Epithelial cell of esophagus (primary cell): ENCODE data around the gene FAM78A.

Experiments used
- DNase-seq: peaks from one replicate; pipeline ENCODE4 v3.0.0; 2010; ENCODE audit warnings: low read depth
- H3K4me3 ChIP-seq: 2 replicates; pipeline ENCODE4 v1.5.1; 2011; ENCODE audit warnings: mild to moderate bottlenecking, low read length, control low read depth
- CTCF ChIP-seq: IDR thresholded peaks from 2 replicates; pipeline ENCODE4 v1.5.1; 2011; ENCODE audit warnings: low read depth, mild to moderate bottlenecking, low read length, control low read depth, inconsistent platforms; ENCODE audit not compliant: insufficient read depth; ENCODE audit errors: missing control alignments

Gene FAM78A

GRCh38 chr9:131240047-131240921 is 36.0 kb downstream of the FAM78A start:
- no peak overlapping the region for H3K4me3 ChIP-seq
- no peak for DNase-seq
- no peak for TF ChIP-seq CTCF

- no peak overlapping the region for H3K4me3 ChIP-seq
- no peak for DNase-seq
- TF ChIP-seq CTCF: no peak
Observed at GRCh38 chr9:131239161-131239975, 36.9 kb downstream of the FAM78A start.

- DNase-seq: no peak
- no peak overlapping the region for H3K4me3 ChIP-seq
- TF ChIP-seq CTCF: no peak
Observed at GRCh38 chr9:131238402-131239021, 37.8 kb downstream of the FAM78A start.

- no peak overlapping the region for H3K4me3 ChIP-seq
- peak; percentile 60 for DNase-seq
- TF ChIP-seq CTCF: no peak
Observed at GRCh38 chr9:131237931-131238401, 38.3 kb downstream of the FAM78A start.

- H3K4me3 ChIP-seq: no peak overlapping the region
- no peak for DNase-seq
- no peak for TF ChIP-seq CTCF
Observed at GRCh38 chr9:131237291-131237690, 39.0 kb downstream of the FAM78A start.

GRCh38 chr9:131236761-131237160 is 39.5 kb downstream of the FAM78A start:
- DNase-seq: no peak
- TF ChIP-seq CTCF: no peak
- H3K4me3 ChIP-seq: no peak overlapping the region
